Naive B cell (primary cell): ENCODE data around the gene ELP4. TPM values are rescaled to one million over a fixed set of nuclear protein-coding genes. Genes with fewer than 3 reads are reported as not detected.

Source experiments
- ATAC-seq, 2 donors: fragments of 150-1000 bp; cut with Tn5 transposase; 2 replicates each; pipeline ENCODE4 v1.10.0; 2021; ENCODE audit warnings: low read depth in 2 of 2, mild to moderate bottlenecking in 2 of 2, moderate library complexity in 2 of 2
- DNase-seq: peaks from one replicate; pipeline ENCODE4 v3.0.0; 2022
- H3K27ac Mint-ChIP-seq, 6 donors: one replicate each; pipeline ENCODE4 v1.8.0; 2020 to 2022; ENCODE audit warnings: mild to moderate bottlenecking in 6 of 6, mixed read lengths in 6 of 6, moderate library complexity in 5 of 6, inconsistent platforms in 2 of 6
- H3K27me3 Mint-ChIP-seq, 3 donors: one replicate each; pipeline ENCODE4 v1.8.0; 2021 to 2022; ENCODE audit warnings: mixed read lengths in 3 of 3, mild to moderate bottlenecking in 1 of 3
- H3K36me3 Mint-ChIP-seq, 2 donors: one replicate each; pipeline ENCODE4 v1.8.0; 2020 to 2022; ENCODE audit warnings: mixed read lengths in 2 of 2, inconsistent platforms in 1 of 2, mild to moderate bottlenecking in 1 of 2
- H3K4me1 Mint-ChIP-seq, 3 donors: one replicate each; pipeline ENCODE4 v1.8.0; 2020 to 2022; ENCODE audit warnings: mixed read lengths in 3 of 3, inconsistent platforms in 1 of 3, mild to moderate bottlenecking in 1 of 3, moderate library complexity in 1 of 3
- H3K4me3 Mint-ChIP-seq, 8 donors: one replicate each; pipeline ENCODE4 v1.8.0; 2020 to 2022; ENCODE audit warnings: mild to moderate bottlenecking in 8 of 8, mixed read lengths in 8 of 8, moderate library complexity in 8 of 8, inconsistent platforms in 2 of 8
- H3K9me3 Mint-ChIP-seq, 7 donors: one replicate each; pipeline ENCODE4 v1.8.0; 2020 to 2022; ENCODE audit warnings: mixed read lengths in 7 of 7, mild to moderate bottlenecking in 5 of 7, inconsistent platforms in 2 of 7, moderate library complexity in 1 of 7
- polyA plus RNA-seq, 6 donors: library from polyadenylated mRNA; unstranded; fragments of 300-500 nt; fragmentation: Illumina TruSeq; gene quantifications; one replicate each; pipeline ENCODE4 v1.2.3, GENCODE V29; 2021; ENCODE audit warnings: low read depth in 6 of 6

ELP4 gene
- polyA plus RNA-seq, 6 donors from 2014 or later: 16.7 to 25.0 (median 19.9) TPM

DNA sequence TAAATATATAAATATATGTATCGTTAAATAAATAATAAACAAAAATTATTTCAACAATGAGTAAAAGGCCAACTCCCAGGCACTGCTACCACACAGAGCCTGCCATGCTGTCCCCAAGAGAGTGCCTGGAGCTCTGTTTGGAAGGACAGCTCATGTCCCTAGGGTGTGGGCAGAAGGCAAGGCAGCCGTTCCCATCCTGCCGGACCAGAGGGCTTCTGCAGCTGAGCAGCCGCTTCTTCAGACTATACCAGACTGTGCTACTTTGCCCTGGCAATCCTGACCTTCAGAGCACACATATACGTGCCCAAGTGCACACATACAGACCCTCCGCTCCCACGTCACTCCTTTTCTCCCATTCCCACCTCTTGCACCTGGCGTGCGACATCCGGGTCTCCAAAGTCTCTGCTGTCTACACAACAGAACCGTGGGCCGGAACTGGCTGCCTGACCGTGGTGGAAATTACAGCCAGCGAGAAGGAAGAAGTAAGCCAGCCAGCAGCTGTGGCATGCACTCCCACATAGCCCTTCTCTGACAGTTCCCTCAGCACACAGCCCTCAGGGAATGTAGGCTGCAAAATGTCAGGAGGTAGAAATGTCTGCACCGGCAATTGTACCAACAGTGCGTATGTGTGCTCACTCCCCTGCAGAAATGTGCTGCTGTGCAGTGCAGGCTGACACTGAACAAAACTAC lies 277.6 kb downstream of the ELP4 start:
- Mint-ChIP-seq H3K27ac (peak overlapping the region in 1 of 6 donors; percentile 69), H3K27me3 (peaks cover 6 to 14% (median 12%) of the 10 kb centered on the region in 3 donors), H3K4me3 (no peak overlapping the region), H3K4me1 (no peaks in the 10 kb centered on the region), H3K36me3 (peaks cover 0 to 11% of the 10 kb centered on the region in 2 donors), H3K9me3 (peaks cover 0 to 2% (median 0%) of the 10 kb centered on the region in 7 donors)
- ATAC-seq: no peak
- DNase-seq: no peak

DNA sequence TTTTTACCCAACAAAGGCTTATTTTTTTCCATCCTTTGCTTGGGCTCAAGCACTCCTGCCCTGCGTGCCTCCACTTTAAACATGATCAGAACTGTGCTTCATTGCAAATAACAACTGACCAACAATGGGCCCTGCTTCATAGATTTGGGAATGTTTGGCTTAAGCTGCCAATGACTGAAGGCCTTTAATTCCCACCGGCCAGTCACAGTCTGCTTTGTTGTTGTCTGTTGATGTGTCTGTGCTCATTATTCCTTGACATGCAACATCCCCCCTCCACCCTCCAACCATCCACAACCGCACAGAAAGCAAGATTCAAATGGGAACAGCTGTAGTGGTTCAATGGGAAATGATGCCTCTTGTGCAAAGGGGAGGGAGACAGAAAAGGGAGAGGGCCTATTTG lies 278.5 kb downstream of the ELP4 start:
- no peak overlapping the region for H3K4me3 Mint-ChIP-seq
- peaks cover 0 to 11% of the 10 kb centered on the region in 2 donors for H3K36me3 Mint-ChIP-seq
- no peak for ATAC-seq

DNA sequence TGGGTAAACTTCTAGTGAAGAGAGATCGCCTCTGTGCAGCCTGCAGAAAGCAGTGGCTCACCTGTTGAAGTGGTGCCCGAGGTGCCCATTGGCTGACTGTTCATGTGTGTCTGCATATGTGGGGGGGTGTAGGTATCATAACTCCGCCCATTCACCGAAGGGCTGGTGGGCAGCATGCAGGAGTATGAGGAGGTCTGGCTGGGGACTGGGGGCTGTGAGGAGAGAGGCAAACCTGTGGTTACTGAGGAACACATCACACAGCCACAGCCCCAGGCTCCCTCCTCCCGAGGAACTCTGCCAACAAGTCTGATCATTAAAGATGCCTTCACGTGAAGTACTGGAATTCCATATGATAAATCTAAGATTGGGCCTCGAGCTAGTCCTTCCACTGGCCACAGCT lies 281.1 kb downstream of the ELP4 start:
- Mint-ChIP-seq H3K4me1 (no peaks in the 10 kb centered on the region), H3K36me3 (peaks cover 0 to 6% of the 10 kb centered on the region in 2 donors), H3K9me3 (peaks cover 0 to 2% (median 0%) of the 10 kb centered on the region in 7 donors), H3K4me3 (peak overlapping the region in 3 of 8 donors; percentile 30 to 74 (median 35)), H3K27me3 (peaks cover 32 to 41% (median 36%) of the 10 kb centered on the region in 3 donors), H3K27ac (no peak overlapping the region)
- DNase-seq (no peak), ATAC-seq (no peak)

More for the DNA sequence above, 278.5 kb downstream of the ELP4 start:
- Mint-ChIP-seq H3K27me3 (peaks cover 14 to 20% (median 15%) of the 10 kb centered on the region in 3 donors), H3K9me3 (peaks cover 0 to 2% (median 0%) of the 10 kb centered on the region in 7 donors), H3K27ac (no peak overlapping the region), H3K4me1 (no peaks in the 10 kb centered on the region)
- no peak for DNase-seq

DNA sequence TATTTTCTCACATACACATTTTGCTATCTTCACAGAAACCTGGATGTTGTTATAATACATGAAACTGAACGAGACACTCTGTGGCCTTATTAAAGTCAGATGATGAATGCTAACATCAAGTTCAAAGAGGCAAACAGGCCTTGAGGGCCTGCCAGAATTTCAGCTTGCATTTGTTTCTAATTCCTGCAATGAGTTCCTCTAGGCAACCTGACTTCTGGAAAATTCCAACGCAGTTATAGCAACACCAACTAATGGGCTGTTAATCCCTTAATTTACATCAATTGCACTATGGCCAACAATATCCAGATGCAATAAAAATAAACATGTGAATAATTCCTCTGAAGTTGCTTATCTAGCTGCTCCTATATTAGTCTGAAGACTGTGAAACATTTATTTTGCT lies 282.5 kb downstream of the ELP4 start:
- H3K27me3 Mint-ChIP-seq: peaks cover 46 to 55% (median 46%) of the 10 kb centered on the region in 3 donors
- ATAC-seq (no peak), DNase-seq (no peak)
- H3K27ac Mint-ChIP-seq: no peak overlapping the region
- H3K4me3 Mint-ChIP-seq: no peak overlapping the region
- H3K9me3 Mint-ChIP-seq: peaks cover 0 to 12% (median 4%) of the 10 kb centered on the region in 7 donors
- H3K4me1 Mint-ChIP-seq: peaks cover 4 to 8% (median 4%) of the 10 kb centered on the region in 3 donors
- peaks cover 6 to 9% of the 10 kb centered on the region in 2 donors for H3K36me3 Mint-ChIP-seq

DNA sequence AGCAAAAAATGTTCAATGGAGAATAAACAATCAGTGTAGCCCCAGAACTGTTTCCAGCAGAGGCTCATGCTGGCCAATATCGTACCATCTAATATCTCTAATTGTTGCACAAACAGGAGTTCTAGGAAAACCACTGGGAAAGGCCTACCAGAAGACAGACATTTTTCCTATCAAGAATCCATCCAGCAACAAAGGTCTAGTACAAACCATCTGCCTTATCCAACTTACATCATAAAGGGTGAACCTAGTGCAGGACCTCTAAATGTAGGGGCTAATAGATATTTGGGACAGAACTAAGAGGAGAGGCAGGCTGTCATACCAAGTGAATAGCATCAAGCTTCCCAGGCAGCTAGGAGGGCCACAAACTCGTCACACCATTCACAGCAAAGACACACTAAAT lies 282.9 kb downstream of the ELP4 start:
- Mint-ChIP-seq H3K27me3 (peaks cover 50 to 59% (median 50%) of the 10 kb centered on the region in 3 donors), H3K27ac (no peak overlapping the region), H3K36me3 (peaks cover 3 to 13% of the 10 kb centered on the region in 2 donors), H3K4me3 (no peak overlapping the region), H3K4me1 (peaks cover 4 to 12% (median 8%) of the 10 kb centered on the region in 3 donors), H3K9me3 (peaks cover 0 to 16% (median 4%) of the 10 kb centered on the region in 7 donors)
- ATAC-seq (no peak), DNase-seq (no peak)

DNA sequence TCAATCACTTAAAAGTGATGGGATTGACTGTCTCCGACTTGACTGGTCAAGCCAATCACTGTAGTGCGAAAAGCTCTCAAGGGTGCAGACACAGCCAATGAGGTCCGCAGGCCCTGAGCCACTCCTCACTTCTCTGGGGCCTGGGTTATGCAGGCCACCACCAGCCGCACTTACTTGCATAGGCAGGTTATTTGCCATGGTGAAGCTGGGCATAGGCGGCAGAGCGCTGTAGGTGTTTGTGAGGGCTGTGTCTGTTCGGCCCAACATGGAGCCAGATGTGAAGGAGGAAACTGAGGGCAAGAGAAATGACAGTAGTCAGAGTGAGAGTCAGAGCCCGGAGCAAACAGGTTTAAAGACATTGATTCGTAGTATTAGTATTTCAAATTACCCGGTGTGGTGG lies 283.7 kb downstream of the ELP4 start:
- no peak for DNase-seq
- no peak for ATAC-seq
- H3K4me1 Mint-ChIP-seq: peaks cover 9 to 17% (median 11%) of the 10 kb centered on the region in 3 donors
- peaks cover 54 to 68% (median 57%) of the 10 kb centered on the region in 3 donors for H3K27me3 Mint-ChIP-seq
- H3K4me3 Mint-ChIP-seq: no peak overlapping the region
- H3K36me3 Mint-ChIP-seq: peaks cover 0 to 19% of the 10 kb centered on the region in 2 donors
- peaks cover 0 to 16% (median 8%) of the 10 kb centered on the region in 7 donors for H3K9me3 Mint-ChIP-seq
- no peak overlapping the region for H3K27ac Mint-ChIP-seq

DNA sequence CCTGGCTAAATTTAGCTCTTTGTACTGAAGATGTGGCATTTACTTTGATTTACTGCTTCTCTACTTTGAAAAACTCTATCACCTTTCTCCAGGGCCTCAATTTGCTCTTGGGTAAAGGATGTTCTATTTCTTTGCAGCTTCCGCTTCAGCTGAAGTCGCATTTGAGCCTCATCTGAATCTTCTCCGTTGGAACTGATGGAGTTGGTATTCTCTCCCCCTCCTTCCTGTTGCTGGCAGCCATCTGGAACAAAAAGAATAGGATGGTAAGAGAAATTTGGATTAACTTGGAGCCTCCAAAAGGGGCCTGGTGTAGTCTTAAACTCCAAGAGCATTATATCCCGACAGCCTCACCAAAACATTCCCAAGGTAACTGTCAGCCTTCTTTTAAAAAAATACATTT lies 285.0 kb downstream of the ELP4 start:
- DNase-seq (no peak), ATAC-seq (no peak)
- peaks cover 0 to 20% of the 10 kb centered on the region in 2 donors for H3K36me3 Mint-ChIP-seq
- H3K27me3 Mint-ChIP-seq: peaks cover 63 to 80% (median 65%) of the 10 kb centered on the region in 3 donors
- peaks cover 11 to 17% (median 12%) of the 10 kb centered on the region in 3 donors for H3K4me1 Mint-ChIP-seq
- H3K27ac Mint-ChIP-seq: no peak overlapping the region
- H3K4me3 Mint-ChIP-seq: no peak overlapping the region
- H3K9me3 Mint-ChIP-seq: peaks cover 0 to 16% (median 8%) of the 10 kb centered on the region in 7 donors

DNA sequence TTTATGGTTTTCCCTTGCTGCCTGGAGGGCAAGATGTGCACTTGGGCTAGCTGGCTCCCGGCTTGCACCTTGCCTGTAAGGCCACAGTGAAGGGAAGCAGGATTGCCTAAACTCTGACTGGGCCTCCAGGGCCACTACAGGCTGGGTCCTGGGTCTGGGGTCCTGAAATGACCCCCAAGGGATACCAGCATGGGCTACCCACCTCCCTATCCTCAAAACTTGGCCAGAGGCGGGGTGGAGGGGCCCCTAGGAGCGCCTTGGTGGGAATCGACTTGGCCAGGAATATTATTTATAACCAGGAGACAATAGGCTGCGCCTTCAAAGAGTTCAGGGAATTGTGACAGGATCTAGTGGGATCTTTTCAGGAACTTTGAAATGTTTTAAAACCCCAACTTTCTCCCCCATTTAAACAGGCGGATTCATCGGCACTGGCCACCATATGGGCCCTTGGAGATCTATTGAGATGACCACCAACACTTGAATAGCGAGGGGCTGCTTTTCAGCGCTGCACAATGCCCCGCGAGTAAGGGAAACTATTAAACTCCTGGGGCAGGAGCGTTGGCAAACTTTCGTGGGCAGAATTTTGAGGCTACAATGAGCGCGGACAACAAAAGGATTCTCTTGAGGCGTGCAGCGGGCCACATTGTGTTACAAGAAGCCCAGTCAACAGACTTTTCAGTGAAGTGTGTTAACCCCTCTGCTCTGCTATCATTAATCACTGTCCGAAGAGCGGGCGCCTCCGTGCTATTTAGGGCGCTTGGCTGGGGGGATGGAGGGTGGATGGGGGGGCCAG lies 286.3 kb downstream of the ELP4 start:
- Mint-ChIP-seq H3K36me3 (peaks cover 8 to 33% of the 10 kb centered on the region in 2 donors), H3K27ac (no peak overlapping the region), H3K9me3 (peaks cover 9 to 26% (median 18%) of the 10 kb centered on the region in 7 donors), H3K27me3 (peaks cover 68 to 88% (median 72%) of the 10 kb centered on the region in 3 donors), H3K4me3 (no peak overlapping the region), H3K4me1 (peaks cover 17 to 27% (median 19%) of the 10 kb centered on the region in 3 donors)
- ATAC-seq (no peak), DNase-seq (no peak)

DNA sequence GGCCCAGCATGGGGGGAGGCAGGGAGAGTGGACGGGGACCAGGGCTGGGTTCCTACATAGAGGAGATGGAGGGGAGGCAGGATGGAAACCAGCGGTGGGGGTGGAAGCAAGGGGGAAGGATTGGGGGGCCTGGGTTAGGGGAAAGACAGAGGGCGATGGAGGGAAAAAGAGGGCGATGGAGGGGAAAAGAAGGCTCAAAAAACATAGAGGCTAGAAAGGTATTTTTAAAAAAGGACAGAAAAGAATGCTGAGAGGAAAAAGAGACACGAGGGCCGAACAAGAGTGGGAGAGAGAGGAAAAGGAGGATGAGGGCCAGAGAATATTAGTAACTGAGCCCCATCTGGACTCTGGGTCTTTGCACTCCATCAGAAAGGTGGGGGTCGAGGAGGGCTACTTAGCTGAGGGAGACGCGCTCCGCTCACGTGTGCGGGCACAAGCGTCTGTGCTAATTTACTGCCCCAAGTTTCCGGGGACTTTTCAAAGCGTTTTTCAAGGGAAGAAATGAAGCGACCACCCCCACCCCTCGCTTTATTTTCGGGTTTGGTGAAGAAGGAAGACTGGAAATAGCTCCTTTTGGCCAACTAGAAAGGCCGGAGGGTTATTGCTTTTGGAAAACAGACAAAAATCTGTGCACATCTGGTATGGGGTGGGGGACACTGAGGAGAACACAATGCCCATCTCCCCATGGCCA lies 287.1 kb downstream of the ELP4 start:
- DNase-seq: no peak
- H3K27me3 Mint-ChIP-seq: peaks cover 72 to 89% (median 76%) of the 10 kb centered on the region in 3 donors
- H3K4me3 Mint-ChIP-seq: peak overlapping the region in 6 of 8 donors; percentile 11 to 59 (median 46)
- no peak for ATAC-seq
- peak overlapping the region in 1 of 6 donors; percentile 92 for H3K27ac Mint-ChIP-seq
- H3K36me3 Mint-ChIP-seq: peaks cover 8 to 40% of the 10 kb centered on the region in 2 donors
- H3K9me3 Mint-ChIP-seq: peaks cover 9 to 32% (median 21%) of the 10 kb centered on the region in 7 donors
- peaks cover 17 to 27% (median 19%) of the 10 kb centered on the region in 3 donors for H3K4me1 Mint-ChIP-seq

DNA sequence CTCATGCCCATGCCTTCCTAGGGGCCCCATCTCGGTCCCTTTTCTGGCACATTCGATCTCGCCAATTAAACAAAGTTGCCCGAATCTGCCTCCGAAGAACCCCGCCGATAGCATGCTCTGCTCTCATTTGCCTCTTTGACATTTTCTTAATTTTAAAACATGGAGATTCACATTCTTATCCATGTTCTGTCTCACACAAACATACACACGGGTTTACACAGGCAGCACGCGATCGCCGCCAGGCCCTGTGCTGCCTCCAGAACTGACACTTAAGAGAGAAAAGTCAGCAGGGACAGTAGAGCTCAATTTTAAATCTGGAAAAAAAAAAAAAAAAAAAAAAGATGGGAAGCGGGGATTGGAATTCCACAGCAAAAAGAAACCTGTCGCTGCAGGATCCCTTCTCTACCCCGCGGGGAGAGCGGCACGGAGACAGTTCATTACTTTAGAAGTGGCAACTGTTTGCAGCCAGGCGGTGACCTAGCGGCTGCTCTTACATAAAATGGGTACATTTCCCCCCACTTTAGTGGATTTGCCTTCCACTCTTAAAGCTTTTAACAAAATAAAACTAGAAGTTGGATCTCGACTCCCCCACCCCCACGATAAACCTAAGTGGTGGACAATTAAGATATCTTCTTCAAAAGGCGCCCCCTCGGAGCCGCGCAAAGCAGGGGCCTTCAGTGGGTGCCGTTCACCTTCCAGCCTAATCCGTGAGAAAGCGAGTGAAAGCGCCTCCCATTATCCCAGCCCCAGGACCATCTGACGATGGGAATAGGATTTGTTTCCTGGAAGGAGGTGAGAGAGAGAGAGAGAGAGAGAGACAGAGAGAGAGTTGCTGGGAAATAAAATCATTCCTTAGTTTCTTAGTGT lies 287.9 kb downstream of the ELP4 start:
- Mint-ChIP-seq H3K4me3 (peak overlapping the region in 7 of 8 donors; percentile 25 to 75 (median 62)), H3K27me3 (peaks cover 77 to 92% (median 77%) of the 10 kb centered on the region in 3 donors), H3K36me3 (peaks cover 8 to 45% of the 10 kb centered on the region in 2 donors), H3K27ac (peak overlapping the region in 3 of 6 donors; percentile 78 to 96 (median 90)), H3K9me3 (peaks cover 9 to 32% (median 22%) of the 10 kb centered on the region in 7 donors), H3K4me1 (peaks cover 17 to 27% (median 19%) of the 10 kb centered on the region in 3 donors)
- ATAC-seq: no peak
- DNase-seq: no peak

DNA sequence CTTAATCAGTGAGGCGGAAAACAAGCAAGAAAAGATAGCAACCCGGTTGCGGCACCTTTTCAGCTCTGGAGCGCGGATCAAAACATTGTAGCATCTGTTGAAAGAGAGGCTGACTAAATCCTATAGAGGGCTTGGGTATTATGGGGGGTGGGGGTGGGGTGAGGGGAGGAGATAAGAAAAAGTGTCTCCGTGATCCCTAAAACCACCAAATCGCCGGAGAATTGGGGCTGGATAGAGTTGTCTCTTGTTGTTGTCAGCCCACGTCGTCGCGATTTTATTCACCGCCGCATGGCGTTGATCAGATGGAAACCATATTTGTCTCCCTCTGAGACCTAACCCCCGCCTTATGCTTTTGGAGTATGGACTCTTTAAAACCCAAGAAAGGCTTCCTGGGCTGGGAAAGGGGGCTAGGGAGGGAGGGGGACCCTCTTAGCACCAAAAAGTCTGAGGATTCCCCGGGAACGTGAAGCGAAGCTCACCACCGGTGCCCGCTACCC lies 288.5 kb downstream of the ELP4 start:
- ATAC-seq: no peak
- H3K4me1 Mint-ChIP-seq: peaks cover 17 to 30% (median 25%) of the 10 kb centered on the region in 3 donors
- peaks cover 77 to 92% (median 83%) of the 10 kb centered on the region in 3 donors for H3K27me3 Mint-ChIP-seq
- peak overlapping the region in 6 of 8 donors; percentile 33 to 75 (median 62) for H3K4me3 Mint-ChIP-seq
- H3K36me3 Mint-ChIP-seq: peaks cover 8 to 51% of the 10 kb centered on the region in 2 donors
- H3K27ac Mint-ChIP-seq: peak overlapping the region in 3 of 6 donors; percentile 78 to 96 (median 85)
- H3K9me3 Mint-ChIP-seq: peaks cover 13 to 36% (median 28%) of the 10 kb centered on the region in 7 donors
- no peak for DNase-seq
